GM10847 (cell line): ENCODE measurements around the gene TXNRD3.

Experiments used
- POLR2A ChIP-seq: IDR thresholded peaks from 2 replicates; pipeline ENCODE4 v1.6.1; 2011; ENCODE audit not compliant: insufficient read length; ENCODE audit errors: extremely low read depth

Gene TXNRD3

DNA sequence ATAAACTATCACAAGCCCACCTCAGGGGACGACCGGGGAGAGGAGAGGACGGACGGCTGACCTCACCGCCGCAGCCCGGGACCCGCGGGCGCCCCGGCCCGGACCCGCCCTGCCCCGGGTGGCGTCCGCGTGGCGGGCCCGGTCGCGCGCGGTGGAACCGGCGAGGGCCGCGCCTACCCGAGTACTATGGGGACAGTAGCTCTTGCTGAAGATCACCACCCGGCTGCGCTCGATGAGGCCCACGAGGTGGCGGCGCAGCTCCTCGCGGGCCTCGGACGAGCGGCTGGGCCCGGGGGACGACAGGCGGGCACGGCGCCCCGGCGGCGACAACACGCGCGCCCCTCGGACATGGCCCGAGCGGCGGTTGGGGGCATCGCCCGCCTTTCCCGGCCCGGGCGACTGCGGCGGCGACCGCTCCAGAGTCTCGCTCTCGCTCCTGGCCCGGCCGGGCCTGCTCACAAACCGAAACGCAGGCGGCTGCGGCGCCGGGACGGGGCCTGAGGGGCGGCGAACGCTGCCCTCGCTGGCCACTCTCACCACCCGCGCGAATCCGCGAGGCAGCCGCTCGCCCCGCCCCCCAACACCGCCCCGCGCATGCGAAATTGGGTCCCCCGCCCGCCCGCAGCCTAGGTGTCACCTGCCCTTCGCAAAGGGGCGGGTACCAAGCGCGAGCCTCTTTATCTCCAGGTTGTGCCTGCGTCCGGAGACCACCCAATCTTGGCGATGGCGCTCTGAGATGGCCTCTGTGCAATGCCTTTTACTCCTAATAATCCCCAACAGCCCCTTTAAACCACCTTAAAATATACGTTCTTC, at the start of gene TXNRD3:
Gene TXNRD3, minus strand, starts transcription at position 554 of the 813 bp plus-strand sequence.
- no peak for TF ChIP-seq POLR2A

DNA sequence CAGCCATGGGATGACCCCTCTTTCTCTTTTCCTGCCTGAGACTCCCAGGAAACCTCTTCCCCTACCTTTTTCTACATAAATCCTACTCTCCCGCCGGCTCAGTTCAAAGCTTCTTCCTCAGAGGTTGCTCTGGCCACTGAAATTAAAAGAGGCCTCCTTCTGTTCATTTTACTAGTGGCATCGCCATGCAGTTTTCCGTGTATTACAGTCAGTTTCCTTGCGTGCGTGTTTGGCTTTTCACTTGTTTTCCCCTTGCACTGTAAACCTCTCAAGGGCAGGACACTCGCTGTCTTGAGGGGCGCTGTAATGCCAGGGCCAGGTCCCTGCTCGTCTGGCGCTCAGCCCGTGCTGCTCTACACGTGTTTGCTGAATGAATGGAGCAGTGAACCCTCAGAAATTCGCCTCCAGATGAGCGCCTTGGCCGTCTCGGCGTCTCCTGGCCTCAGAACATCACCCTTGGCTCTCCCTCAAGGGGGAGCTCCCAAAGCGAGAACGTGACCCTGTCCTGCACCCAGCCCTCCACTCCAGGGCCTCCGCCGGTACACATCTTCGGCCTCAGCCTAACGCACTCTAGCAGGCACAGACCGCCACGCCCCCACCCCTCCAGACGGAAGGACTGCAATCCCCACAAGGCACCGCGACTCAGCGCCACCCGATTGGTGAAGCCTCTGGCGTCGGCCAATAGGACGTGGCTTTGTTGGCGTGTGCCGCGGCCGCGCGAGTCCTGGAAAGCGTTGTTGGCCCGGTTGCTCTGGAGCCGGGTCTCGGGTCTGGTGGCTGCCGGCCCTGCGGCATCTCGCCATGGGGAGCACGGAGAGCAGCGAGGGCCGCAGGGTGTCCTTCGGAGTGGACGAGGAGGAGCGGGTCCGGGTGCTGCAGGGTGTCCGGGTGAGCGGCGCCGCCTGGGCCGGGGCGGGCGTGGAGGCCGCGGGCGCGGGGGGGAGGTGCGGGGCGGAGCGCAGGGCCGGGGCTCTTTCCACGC, 48.9 kb upstream of the TXNRD3 start, which contains the start of gene CHCHD6:
Gene CHCHD6, plus strand, starts transcription at position 729 of the 982 bp plus-strand sequence. Its CDS starts 73 bp downstream, at position 802.
- no peak for TF ChIP-seq POLR2A

DNA sequence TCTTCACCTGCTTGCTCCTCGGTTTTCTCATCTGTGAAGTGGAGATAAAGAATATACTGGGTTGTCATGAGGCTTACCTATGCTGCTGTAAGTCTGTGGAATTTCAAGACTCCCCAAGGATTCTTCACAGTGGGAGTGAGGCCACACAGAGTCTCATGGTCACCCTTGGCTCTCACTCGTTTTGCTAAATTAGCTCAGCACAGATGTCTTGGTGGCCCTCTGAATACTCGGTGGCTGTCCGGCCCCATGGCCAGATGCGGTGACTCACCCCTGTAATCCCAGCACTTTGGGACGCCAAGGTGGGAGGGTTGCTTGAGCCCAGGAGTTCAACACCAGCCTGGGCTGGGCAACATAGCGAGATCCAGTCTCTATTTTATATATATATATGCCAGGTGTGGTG, 44.1 kb upstream of the TXNRD3 start:
- no peak for TF ChIP-seq POLR2A

DNA sequence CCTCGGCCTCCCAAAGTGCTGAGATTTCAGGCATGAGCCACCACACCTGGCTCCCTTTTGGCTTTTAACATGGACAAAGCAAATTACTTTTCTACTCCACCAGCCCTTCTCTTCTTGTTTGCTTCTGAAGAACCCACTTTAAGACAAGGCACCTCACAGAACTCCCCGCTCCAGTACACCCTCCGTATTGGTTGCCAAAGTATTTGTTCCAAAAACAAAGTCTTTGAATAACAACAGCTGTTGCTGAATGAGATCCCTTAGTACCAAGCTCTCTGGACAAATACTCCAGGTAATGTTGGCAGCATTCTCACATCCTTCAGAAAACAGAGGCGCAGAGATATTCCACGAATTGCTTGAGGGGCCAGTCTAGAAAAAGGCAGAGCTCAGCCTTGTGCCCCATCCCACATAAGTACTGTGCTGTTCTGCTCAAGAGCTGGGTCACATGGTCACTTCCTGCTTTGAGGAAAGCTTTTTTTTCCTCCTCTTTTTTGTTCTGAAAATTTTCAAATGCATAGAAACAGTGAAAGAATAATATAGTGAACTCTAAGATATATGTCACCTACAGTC, 41.9 kb upstream of the TXNRD3 start:
- no peak for TF ChIP-seq POLR2A

DNA sequence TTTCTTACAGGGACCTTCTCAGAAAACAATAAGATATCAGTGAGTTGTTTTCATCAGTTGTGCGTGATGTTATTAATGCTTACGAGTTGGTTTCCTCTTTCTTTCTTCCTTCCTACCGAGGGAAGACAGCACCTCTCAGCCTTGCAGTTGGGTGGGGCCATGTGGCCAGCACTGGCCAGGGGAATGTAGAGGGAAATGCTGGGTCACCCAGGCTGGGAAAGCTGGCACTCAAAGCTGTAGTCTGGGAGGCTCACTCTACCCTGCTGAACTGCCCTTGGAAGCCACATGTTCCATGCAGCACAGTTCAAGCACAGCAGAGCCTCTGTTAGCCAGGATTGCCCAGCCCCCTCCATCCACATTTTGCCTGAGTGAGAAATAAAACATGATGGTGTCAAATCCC, 39.0 kb upstream of the TXNRD3 start:
- no peak for TF ChIP-seq POLR2A

DNA sequence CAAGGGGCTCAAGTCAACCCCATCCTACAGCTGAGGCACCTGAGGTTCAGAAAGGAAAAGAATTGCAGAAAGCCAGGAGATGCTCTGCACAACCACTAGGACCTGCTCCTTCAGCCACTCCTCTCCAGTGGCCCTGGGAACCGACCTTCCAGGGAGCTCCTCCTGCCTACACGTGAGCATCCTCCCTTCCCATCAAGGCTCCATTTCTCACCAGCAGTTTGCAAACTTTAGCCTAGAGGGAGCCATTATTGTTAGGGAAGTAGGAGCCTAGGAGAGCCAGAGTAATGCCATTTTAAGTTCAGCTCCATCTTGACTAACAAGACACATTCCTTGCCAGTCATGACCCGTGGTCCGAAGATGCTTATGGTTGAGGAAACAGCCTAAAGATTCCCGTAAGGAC, 37.9 kb upstream of the TXNRD3 start:
- no peak for TF ChIP-seq POLR2A

DNA sequence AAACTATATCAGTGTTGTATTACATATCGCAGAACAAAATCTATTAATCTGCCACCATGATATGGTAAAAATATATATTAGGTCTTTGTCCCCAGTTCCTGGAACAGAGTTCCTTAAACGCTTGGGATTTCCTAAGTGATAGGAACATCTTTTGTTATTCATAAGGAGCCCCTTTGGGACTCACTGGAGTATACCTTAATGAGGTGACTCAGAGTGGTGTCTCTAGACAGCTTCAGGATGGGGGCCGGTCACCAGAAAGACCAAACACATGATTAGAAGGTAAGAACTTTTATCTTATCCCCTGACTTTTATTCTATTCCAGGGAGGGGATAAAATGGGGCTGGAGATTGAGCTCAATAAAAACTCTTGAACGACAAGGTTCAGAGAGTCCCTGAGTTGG, 36.8 kb upstream of the TXNRD3 start:
- TF ChIP-seq POLR2A = no peak

DNA sequence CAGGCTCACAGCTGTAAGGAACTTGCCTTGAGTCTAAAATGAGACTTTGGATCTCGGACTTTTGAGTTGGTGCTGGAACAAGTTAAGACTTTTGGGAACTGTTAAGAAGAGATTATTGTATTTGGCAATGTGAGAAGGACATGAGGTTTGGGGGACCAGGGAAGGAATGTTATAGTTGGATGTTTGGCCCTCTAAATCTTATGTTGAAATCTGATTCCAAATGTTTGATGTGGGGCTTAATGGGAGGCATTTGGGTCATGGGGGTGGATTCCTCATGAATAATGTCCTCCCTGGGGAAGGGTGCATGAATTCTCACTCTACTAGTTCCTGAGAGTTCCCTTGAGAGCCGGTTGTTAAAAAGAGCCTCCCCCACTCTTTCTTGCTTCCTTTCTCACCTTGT, 30.6 kb upstream of the TXNRD3 start:
- TF ChIP-seq POLR2A = no peak

DNA sequence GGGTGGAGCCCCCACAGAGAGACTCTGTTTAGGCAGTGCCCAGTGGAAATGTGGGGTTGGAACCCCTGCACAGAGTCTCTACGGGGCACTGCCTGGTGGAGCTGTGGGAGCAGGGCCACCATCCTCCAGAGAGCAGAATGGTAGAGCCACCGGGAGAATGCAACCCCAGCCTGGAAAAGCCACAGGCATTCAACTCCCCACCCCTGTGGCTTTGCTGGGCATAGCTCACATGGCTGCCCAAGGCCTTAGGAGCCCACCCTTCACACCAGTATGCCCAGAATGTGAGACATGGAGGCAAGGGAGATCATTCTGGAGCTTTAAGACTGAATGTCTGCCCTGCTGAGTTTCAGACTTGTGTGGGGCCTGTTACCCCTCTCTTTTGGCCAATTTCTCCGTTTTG, 30.1 kb upstream of the TXNRD3 start:
- TF ChIP-seq POLR2A = no peak

DNA sequence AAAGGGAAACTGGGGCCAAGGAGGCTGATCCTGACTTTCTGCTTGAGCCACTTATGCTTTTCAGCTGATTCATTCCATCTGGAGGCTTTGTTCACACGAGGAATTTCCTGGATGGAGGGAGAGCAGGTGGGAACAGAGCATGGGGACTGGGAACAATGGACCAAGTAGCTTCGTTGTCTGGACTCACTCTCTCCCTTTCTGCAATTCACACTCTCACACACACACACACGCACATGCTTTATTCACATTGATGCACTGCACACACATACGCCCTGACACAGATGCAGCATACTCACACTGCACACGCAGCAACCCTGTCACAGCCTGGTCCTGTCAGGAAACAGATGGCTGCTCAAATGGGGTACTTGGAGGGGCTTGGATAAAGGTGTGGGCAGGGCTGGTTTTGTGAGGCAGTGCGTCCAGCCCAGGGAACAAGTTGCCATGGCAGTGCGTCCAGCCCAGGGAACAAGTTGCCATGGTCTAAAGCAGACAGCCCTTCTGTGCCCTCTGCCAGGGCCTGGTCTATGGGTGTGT, 29.4 kb upstream of the TXNRD3 start:
- TF ChIP-seq POLR2A = no peak

DNA sequence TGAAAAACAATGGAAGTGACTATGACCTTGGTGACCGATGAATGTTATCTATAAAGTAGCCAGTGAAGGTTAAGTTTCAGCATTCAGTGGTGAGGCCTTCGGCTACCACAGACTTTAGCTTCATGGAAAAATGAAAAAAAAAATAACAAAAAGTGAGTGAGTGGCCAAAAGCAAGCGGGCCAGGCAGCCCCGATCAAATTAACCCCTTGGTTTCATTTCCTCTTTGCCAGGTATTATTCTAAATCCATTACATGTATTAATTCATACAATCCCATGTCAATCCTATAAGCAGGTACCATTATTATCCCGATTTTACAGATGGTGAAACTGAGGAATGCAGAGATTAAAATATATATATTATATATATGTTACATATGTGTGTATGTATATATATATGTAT, 28.1 kb upstream of the TXNRD3 start:
- no peak for TF ChIP-seq POLR2A

DNA sequence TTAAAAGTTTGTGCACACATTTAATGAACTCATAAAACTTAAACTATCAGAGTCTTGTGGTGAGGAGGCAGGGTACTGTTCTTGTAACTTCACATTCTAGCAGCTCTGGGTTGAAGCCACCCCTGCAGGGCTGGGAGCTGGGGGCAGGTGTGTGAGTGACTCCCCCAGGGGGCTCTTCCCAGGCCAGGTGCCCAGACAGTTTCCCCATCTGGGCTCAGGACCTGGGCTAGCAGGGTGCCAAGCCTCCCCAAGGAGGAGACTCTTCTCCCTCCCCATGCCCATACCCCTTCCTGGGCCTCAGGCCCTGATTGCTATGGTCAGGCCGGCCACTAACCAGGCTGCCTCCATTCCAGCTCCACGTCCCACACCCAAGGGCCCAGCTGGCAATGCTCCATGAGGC, 27.1 kb upstream of the TXNRD3 start:
- no peak for TF ChIP-seq POLR2A

DNA sequence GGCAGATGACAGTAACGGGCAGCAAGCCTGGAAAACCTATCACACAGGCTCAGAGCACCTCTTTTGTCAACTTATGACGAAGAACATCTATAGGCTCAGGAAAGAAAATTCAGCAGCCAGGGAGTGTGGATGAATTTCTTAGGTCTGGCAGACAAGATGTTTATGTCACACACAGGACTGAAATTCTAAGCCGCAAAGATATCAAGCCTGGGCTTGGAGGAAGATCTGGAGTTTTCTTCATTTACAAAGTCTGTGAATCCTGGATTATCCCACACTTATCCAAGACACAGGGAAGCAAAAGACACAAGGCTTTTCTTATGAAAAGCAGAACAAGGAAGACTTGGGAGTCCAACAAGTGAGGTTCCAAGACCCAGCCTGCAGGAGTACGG, 25.7 kb upstream of the TXNRD3 start:
- no peak for TF ChIP-seq POLR2A

DNA sequence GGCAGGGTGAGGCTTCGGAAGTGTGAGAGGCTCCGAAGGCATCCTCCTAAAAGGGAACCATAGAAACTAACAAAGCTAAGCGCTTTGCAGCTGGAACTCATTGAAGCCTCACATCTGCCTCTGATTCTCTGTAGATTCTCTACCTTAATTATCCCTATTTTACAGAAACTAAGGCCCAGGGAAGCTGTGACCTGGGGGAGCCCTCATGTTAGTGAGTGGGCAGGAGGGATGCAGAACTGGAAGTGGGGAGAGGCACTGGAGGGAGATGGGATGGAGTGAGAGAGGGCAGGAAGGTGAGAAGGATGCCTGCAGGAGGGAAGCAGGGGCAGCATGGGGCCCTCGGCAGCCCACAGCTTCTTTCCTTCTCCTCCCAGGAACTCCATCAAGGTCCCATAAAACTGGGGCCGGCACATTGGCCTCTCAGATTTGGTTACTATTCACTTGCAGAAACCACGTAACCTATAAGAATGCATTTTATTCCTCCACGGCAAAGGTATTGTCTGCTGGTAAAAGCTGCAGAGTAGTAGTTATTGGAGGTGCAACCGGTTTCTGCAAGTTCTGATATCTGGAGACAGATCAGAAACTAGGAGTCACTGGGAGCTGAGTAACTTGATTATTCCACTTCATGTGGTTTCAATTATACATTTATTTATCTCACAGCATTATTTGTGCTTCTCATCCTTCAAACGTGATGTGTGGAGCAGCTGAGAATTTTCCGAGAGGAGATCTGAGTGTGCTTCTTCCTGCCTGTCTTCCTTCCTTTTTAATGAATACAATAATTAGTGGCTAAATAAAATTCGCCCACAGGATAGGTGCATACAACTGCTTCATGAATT, 25.1 kb upstream of the TXNRD3 start:
- no peak for TF ChIP-seq POLR2A

DNA sequence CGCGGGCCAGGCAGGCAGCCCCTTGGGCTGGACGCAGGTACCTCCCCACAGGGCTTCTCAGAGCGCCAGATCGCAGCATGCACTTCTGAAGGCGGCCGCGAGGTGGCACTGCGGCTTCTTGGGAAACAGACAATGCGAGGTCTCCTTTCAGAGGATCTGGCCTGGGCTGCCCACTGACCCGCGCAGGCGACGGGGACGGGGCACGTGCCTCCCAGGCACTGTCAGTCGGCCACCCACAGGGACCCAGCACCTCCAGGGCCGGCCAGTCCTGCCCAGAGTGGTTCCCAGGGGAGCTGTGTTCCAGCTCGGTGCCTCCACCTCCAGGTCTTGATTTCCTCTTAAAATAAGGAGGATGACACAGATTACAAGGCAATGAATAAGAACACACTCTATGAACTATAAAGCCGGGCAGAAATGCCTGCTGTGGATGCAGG, 24.4 kb upstream of the TXNRD3 start:
- no peak for TF ChIP-seq POLR2A
